NCI-H82 treated with DMSO at 0.1 percent for 48 hours (cell line): Measurements from ENCODE around the gene GRSF1.
"Not testable (repeated sequence)": the region's sequence is repeated elsewhere in the genome, so short reads cannot be mapped to it uniquely, and the experiment has no call there.

ENCODE experiments used
- DNase-seq: peaks from one replicate; lab custom pipeline; 2025; ENCODE audit not compliant: unreplicated experiment; lab: John Stamatoyannopoulos, UW

The GRSF1 gene

GRCh38 chr4:70839589-70840093 lies at the start of gene GRSF1:
Gene GRSF1 (minus strand): TSS chr4:70839890. CDS start chr4:70839827, 63 bp downstream.
- peak; percentile 65 for DNase-seq

- DNase-seq, result no peak
These were observed 45.5 kb upstream of the GRSF1 start for GRCh38 chr4:70885174-70885573.

- DNase-seq, result no peak
These were observed 41.0 kb upstream of the GRSF1 start for GRCh38 chr4:70880739-70881138.

- DNase-seq, result no peak
These were observed 37.9 kb upstream of the GRSF1 start for GRCh38 chr4:70877556-70877955.

- no peak for DNase-seq
These were observed 34.8 kb upstream of the GRSF1 start for GRCh38 chr4:70874268-70875156.

GRCh38 chr4:70873216-70873615 lies 33.5 kb upstream of the GRSF1 start:
- DNase-seq, result no peak

- no peak for DNase-seq
These were observed 29.1 kb upstream of the GRSF1 start for GRCh38 chr4:70868778-70869177.

- DNase-seq, result no peak
These were observed 23.6 kb upstream of the GRSF1 start for GRCh38 chr4:70863099-70863790.

- DNase-seq, result no peak
These were observed 19.4 kb upstream of the GRSF1 start for GRCh38 chr4:70859066-70859465.

GRCh38 chr4:70858454-70858853 lies 18.8 kb upstream of the GRSF1 start:
- no peak for DNase-seq

GRCh38 chr4:70855464-70855863 lies 15.8 kb upstream of the GRSF1 start:
- no peak for DNase-seq

- DNase-seq, result no peak
These were observed 9.6 kb upstream of the GRSF1 start for GRCh38 chr4:70849291-70849690.

GRCh38 chr4:70844180-70844579 lies 4.5 kb upstream of the GRSF1 start:
- DNase-seq, result no peak

GRCh38 chr4:70842761-70843435 lies 3.2 kb upstream of the GRSF1 start:
- peak; percentile 13 for DNase-seq

- DNase-seq, result no peak
These were observed 2.3 kb upstream of the GRSF1 start for GRCh38 chr4:70841951-70842350.

GRCh38 chr4:70841211-70841610 lies 1.5 kb upstream of the GRSF1 start:
- no peak for DNase-seq

- DNase-seq, result not testable (repeated sequence)
These were observed 941 bp upstream of the GRSF1 start for GRCh38 chr4:70840631-70841030.

GRCh38 chr4:70840137-70840536 lies 447 bp upstream of the GRSF1 start:
- DNase-seq, result not testable (repeated sequence)

GRCh38 chr4:70838666-70839588 lies 763 bp downstream of the GRSF1 start:
- DNase-seq, result no peak

- DNase-seq, result peak; percentile 16
These were observed 1.5 kb downstream of the GRSF1 start for GRCh38 chr4:70838204-70838603.
